NCI-H2171 (cell line): ENCODE data around the gene GAL3ST2.
"Not testable (repeated sequence)": the region's sequence is repeated elsewhere in the genome, so short reads cannot be mapped to it uniquely, and the experiment has no call there.

Experiments used
- DNase-seq: peaks from one replicate; lab custom pipeline; 2025; lab: John Stamatoyannopoulos, UW

The GAL3ST2 gene

GRCh38 chr2:241748468-241749256 lies 28.0 kb upstream of the GAL3ST2 start:
- no peak for DNase-seq

- no peak for DNase-seq
These were observed 26.4 kb upstream of the GAL3ST2 start for GRCh38 chr2:241750076-241750840.

GRCh38 chr2:241751152-241751551 lies 25.5 kb upstream of the GAL3ST2 start:
- DNase-seq, result no peak

GRCh38 chr2:241751776-241752175 lies 24.8 kb upstream of the GAL3ST2 start:
- no peak for DNase-seq

GRCh38 chr2:241752253-241752652 lies 24.4 kb upstream of the GAL3ST2 start:
- DNase-seq, result no peak

GRCh38 chr2:241752689-241753276 lies 23.8 kb upstream of the GAL3ST2 start:
- DNase-seq, result no peak

- DNase-seq, result no peak
These were observed 23.1 kb upstream of the GAL3ST2 start for GRCh38 chr2:241753493-241753892.

GRCh38 chr2:241754042-241754441 lies 22.6 kb upstream of the GAL3ST2 start:
- DNase-seq, result no peak

- no peak for DNase-seq
These were observed 21.5 kb upstream of the GAL3ST2 start for GRCh38 chr2:241755166-241755565.

GRCh38 chr2:241755777-241756176 lies 20.8 kb upstream of the GAL3ST2 start:
- DNase-seq, result no peak

- no peak for DNase-seq
These were observed 17.4 kb upstream of the GAL3ST2 start for GRCh38 chr2:241759067-241759807.

GRCh38 chr2:241759893-241760292 lies 16.7 kb upstream of the GAL3ST2 start:
- not testable (repeated sequence) for DNase-seq

- DNase-seq, result no peak
These were observed 16.3 kb upstream of the GAL3ST2 start for GRCh38 chr2:241760301-241760771.

GRCh38 chr2:241762321-241762932 lies 14.2 kb upstream of the GAL3ST2 start:
- no peak for DNase-seq

GRCh38 chr2:241762933-241763369 lies 13.7 kb upstream of the GAL3ST2 start:
- DNase-seq, result no peak

GRCh38 chr2:241763551-241764274 lies 12.9 kb upstream of the GAL3ST2 start:
- no peak for DNase-seq

GRCh38 chr2:241764275-241765241 lies 12.1 kb upstream of the GAL3ST2 start:
- DNase-seq, result no peak

GRCh38 chr2:241767464-241768250 lies 9.0 kb upstream of the GAL3ST2 start:
- DNase-seq, result no peak

- no peak for DNase-seq
These were observed 8.3 kb upstream of the GAL3ST2 start for GRCh38 chr2:241768251-241768711.
